HG03575 (cell line): ENCODE results near the gene AKR1B15.

Experiments used
- ATAC-seq: cut with Tn5 transposase; IDR thresholded peaks from one replicate; pipeline ENCODE4 v1.9.1; 2021; ENCODE audit not compliant: unreplicated experiment, insufficient number of reproducible peaks, low FRiP score; ENCODE audit errors: extremely low read depth

The AKR1B15 gene

DNA sequence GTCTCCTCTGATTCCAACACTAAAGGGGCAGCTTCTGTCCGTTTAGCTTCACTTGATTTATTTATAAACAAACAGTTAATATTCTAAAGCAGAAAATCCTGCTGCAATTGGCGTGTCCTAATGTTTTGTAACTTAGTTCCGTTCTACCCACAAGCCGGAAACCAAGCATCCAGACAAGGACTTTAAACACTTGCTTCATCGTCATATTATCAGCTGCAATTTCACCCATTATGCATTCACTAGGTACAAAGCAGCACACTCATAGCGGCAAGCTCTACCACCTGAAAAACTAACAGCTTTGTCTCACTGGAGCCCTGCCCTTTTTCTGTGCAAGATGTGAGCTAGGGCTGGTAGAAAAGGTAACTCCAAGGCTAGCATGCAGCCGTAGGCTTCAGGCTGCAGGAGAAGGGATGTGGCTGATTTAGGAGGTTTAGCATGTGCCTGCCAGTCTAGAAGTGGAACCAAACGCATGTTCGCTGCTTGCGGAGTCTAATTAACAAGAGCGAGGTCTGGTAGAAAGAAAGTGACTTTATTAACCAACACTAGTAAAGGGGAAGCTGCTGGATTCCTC is 54.1 kb downstream of the AKR1B15 start:
- no peak for ATAC-seq

- ATAC-seq: no peak
Observed at GRCh38 chr7:134605978-134606923, 57.3 kb downstream of the AKR1B15 start.

DNA sequence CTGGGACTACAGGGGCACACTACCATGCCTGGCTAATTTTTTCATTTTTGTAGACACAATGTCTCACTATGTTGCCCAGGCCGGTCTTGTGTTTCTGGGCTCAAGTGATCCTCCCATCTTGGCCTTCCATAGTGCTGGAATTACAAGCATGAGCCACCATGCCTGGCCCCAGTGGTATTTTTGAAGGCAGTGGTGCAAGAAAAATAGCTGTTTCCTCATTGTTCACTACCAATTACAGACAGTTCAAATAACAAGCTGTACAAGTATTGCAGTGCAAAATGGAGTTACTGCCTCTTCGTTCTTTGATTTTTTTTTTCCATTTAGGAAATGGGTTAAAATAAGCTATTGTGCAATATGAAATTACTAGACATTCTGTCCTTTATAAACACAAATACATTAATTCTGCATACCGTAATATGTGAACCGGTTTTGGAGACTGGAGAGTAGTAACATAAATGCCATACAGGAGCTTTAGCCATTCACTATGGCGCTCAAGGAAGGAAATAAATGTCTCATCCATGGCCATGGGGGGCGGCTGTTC is 62.8 kb downstream of the AKR1B15 start:
- no peak for ATAC-seq

DNA sequence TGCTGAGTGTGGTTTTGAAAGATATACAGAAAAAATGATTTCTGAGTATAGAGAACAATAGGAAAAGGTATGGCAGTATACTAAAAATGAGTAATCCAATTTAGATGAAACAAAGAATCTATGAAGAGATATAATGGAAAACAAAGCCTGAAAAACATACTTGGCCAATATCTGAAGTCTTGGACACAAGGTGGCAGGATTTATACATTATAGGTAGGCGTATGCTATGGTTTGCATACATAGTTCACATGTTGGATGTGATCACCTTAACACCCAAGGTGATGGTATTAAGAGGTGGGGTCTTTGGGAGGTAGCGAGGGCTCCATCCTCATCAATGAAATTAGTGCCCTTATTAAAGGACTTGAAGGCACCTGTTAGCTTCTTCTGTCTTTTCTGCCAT is 63.3 kb downstream of the AKR1B15 start:
- ATAC-seq: no peak

GRCh38 chr7:134613623-134614347 is 64.9 kb downstream of the AKR1B15 start:
- no peak for ATAC-seq

DNA sequence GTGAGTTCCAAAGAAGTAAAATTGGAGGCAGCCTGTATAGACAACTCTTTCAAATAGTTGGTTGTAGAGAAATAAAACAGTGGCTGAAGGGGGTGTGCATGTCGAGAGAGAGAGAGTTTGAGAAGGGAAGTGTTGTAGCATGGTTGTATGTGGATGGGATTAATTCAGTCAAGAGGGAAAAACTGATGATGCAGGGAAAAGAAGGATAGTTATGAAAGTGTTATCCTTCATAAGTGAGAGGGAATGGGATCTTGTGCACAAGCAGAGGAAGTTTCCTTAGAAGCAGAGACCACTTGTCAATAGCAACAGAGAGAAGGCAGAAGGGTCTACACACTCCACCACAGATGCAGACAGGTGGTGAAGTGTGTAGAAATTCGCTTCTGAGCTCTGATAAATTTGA is 67.7 kb downstream of the AKR1B15 start:
- no peak for ATAC-seq

- no peak for ATAC-seq
Observed at GRCh38 chr7:134618756-134619530, 70.0 kb downstream of the AKR1B15 start.

GRCh38 chr7:134619627-134620331 is 70.9 kb downstream of the AKR1B15 start:
- no peak for ATAC-seq

GRCh38 chr7:134622303-134622995 is 73.5 kb downstream of the AKR1B15 start:
- no peak for ATAC-seq

DNA sequence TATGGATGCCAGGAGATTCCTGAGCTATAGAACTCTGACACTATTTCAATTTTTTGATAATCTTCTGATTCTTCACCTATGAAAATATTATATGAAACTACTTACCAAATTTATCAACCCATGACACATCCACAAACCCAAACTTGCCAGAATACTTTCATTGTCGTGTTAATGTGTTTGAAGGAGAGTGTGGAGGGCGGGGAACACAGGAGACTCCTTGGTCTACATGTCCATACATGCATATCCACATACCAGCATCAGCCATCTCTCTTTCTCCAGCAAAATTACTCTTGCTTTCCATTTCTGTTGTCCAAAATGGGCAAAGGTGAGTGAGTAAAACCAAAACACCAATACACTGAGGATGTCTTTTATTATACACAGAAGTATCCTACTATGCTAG is 74.3 kb downstream of the AKR1B15 start:
- no peak for ATAC-seq

DNA sequence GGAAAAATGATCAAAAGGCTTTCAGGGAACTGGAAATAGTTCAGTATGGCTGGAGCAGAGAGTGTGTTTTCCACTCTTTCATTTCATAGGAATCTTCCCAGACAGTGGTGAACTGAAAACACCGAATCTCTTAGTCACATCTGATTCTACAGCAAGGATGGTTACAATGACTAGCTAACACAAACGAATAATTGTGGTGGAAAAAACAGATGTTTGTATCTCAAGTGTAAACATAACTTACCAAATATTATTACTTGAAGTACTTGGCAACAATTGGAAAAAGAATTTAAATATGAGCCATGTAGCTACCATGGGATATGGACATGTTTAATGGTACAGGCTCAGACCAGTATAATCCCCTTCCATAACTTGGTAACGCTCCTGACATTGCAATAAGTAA is 76.6 kb downstream of the AKR1B15 start:
- ATAC-seq: no peak

DNA sequence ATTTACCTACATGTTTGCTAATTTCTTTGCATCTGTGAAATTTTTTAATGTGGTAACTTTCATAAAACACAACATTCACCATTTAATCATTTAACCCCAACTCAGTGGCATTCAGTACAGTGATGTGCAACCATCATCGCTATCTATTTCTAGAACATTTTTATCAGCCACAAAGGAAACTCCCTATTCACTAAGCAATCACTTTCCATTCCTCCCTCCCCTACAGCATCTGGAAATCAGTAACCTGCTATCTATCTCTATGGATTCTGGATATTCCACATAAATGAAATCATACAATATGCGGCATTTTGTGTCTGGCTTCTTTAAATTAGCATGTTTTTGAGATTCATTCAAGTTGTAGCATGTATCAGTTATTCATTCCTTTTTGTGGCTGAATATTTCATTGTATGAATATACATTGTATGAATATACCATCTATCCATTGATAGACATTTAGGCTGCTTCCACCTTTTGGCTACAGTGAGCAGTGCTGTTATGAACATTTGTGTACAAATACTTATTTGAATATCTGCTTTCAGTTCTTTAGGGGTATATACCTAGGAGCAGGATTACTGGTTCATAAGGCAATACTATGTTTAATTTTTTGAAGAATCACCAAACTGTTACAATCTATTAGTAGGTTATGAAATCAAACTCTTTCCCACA is 78.3 kb downstream of the AKR1B15 start:
- ATAC-seq: no peak

GRCh38 chr7:134627775-134628153 is 78.9 kb downstream of the AKR1B15 start:
- ATAC-seq: no peak

GRCh38 chr7:134629445-134629844 is 80.5 kb downstream of the AKR1B15 start:
- ATAC-seq: no peak
